Ectodermal cell (in vitro differentiated cells): Measurements from ENCODE around the gene ANTKMT.
"Not testable (repeated sequence)": the region's sequence is repeated elsewhere in the genome, so short reads cannot be mapped to it uniquely, and the experiment has no call there.

Experiments
- H3K27ac ChIP-seq: 2 replicates; pipeline ENCODE4 v1.7.0; 2013; ENCODE audit warnings: mild to moderate bottlenecking, low read depth, low read length; ENCODE audit not compliant: insufficient read depth, poor library complexity, severe bottlenecking
- H3K27me3 ChIP-seq: 2 replicates; pipeline ENCODE4 v1.7.0; 2013; ENCODE audit warnings: mild to moderate bottlenecking, low read length; ENCODE audit not compliant: insufficient read depth, control insufficient read depth, poor library complexity, severe bottlenecking
- H3K36me3 ChIP-seq: one replicate; pipeline ENCODE4 v1.7.0; 2013; ENCODE audit warnings: low read length; ENCODE audit not compliant: control insufficient read depth, insufficient read depth
- H3K4me1 ChIP-seq: one replicate; pipeline ENCODE4 v1.7.0; 2013; ENCODE audit warnings: low read length; ENCODE audit not compliant: control insufficient read depth, insufficient read depth
- H3K4me3 ChIP-seq: 2 replicates; pipeline ENCODE4 v1.7.0; 2013; ENCODE audit warnings: low read depth, low read length, control low read depth; ENCODE audit not compliant: insufficient read depth
- H3K9me3 ChIP-seq: 2 replicates; pipeline ENCODE4 v1.7.0; 2013; ENCODE audit warnings: mild to moderate bottlenecking, low read length, moderate library complexity; ENCODE audit not compliant: control insufficient read depth
- WGBS, 2 experiments: methylation state at CpG; one replicate each; pipeline ENCODE4 v1.1.7; 2013; ENCODE audit warnings: missing lambda C conversion rate in 2 of 2; 5-methylcytosine and 5-hydroxymethylcytosine counted together

The ANTKMT gene

GRCh38 chr16:746637-747036 lies 25.7 kb downstream of the ANTKMT start:
- 88% methylated on average over 13 of the region's 13 CpGs for WGBS, 2 experiments
- H3K27me3 ChIP-seq, result no peaks in the 10 kb centered on the region
- H3K27ac ChIP-seq, result no peak overlapping the region
- H3K36me3 ChIP-seq, result no peaks in the 10 kb centered on the region
- no peak overlapping the region for H3K4me3 ChIP-seq
- peaks cover 4% of the 10 kb centered on the region for H3K4me1 ChIP-seq
- no peaks in the 10 kb centered on the region for H3K9me3 ChIP-seq

- Histone ChIP-seq H3K27ac (no peak overlapping the region), H3K4me3 (no peak overlapping the region), H3K9me3 (no peaks in the 10 kb centered on the region), H3K27me3 (no peaks in the 10 kb centered on the region), H3K4me1 (peaks cover 13% of the 10 kb centered on the region), H3K36me3 (no peaks in the 10 kb centered on the region)
- 92% methylated on average over 39 of the region's 39 CpGs for WGBS, 2 experiments
Observed at GRCh38 chr16:747978-748746, 27.2 kb downstream of the ANTKMT start.

DNA sequence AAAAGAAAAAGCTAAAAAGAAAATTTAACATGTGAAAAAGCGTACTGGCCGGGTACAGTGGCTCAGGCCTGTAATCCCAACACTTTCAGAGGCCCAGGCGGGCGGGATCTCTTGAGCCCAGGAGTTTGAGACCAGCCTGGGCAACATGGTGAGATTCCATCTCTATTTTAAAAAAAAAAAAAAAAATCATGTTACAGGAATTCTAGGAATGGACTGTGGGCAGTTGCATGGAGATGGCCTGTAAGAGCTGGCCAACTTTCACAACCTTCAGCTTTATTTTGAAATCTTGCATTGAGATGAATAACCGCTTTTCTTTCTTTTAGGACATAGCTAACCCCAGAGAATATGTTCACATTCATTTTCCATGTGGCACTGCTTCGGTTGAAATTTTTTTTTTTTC lies 28.1 kb downstream of the ANTKMT start:
- H3K27me3 ChIP-seq, result no peaks in the 10 kb centered on the region
- WGBS, 2 experiments, result 93 to 95% methylated on average over 6 of the region's 6 CpGs
- peaks cover 13% of the 10 kb centered on the region for H3K4me1 ChIP-seq
- no peaks in the 10 kb centered on the region for H3K9me3 ChIP-seq
- H3K27ac ChIP-seq, result no peak overlapping the region
- H3K36me3 ChIP-seq, result no peaks in the 10 kb centered on the region
- no peak overlapping the region for H3K4me3 ChIP-seq

DNA sequence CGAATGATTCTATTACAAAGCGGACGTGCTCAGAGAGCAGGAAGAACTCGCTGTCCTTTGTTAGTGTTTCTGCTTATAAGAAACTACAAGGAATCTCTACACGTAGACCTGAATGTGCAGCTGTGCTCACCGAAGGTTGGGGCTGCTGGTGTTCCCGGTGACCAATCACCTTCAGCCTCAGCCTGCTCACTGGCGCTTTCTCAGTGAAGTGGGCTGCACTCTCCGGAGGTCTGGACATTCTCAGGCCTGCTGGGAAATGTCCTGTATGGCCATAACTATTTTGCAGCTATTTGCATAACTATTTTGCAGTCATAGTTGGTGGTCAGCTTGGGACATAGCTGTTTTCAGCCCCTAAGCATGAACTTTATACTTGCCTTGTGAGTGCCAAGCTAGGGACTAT lies 29.5 kb downstream of the ANTKMT start:
- Histone ChIP-seq H3K27ac (no peak overlapping the region), H3K27me3 (no peaks in the 10 kb centered on the region), H3K9me3 (no peaks in the 10 kb centered on the region), H3K4me1 (peaks cover 13% of the 10 kb centered on the region), H3K4me3 (no peak overlapping the region), H3K36me3 (no peaks in the 10 kb centered on the region)
- WGBS, 2 experiments, result 83 to 87% methylated on average over 9 of the region's 9 CpGs

- Histone ChIP-seq H3K4me3 (no peak overlapping the region), H3K27ac (no peak overlapping the region), H3K27me3 (no peaks in the 10 kb centered on the region), H3K36me3 (no peaks in the 10 kb centered on the region), H3K9me3 (no peaks in the 10 kb centered on the region), H3K4me1 (peaks cover 13% of the 10 kb centered on the region)
- WGBS, 2 experiments, result 63 to 69% methylated on average over 39 of the region's 39 CpGs
Observed at GRCh38 chr16:751152-752006, 30.4 kb downstream of the ANTKMT start.

GRCh38 chr16:752007-752312 lies 31.0 kb downstream of the ANTKMT start:
- no peaks in the 10 kb centered on the region for H3K9me3 ChIP-seq
- H3K4me1 ChIP-seq, result peaks cover 13% of the 10 kb centered on the region
- no peaks in the 10 kb centered on the region for H3K36me3 ChIP-seq
- 10 to 15% methylated on average over 10 of the region's 10 CpGs for WGBS, 2 experiments
- no peaks in the 10 kb centered on the region for H3K27me3 ChIP-seq
- H3K27ac ChIP-seq, result no peak overlapping the region
- no peak overlapping the region for H3K4me3 ChIP-seq

DNA sequence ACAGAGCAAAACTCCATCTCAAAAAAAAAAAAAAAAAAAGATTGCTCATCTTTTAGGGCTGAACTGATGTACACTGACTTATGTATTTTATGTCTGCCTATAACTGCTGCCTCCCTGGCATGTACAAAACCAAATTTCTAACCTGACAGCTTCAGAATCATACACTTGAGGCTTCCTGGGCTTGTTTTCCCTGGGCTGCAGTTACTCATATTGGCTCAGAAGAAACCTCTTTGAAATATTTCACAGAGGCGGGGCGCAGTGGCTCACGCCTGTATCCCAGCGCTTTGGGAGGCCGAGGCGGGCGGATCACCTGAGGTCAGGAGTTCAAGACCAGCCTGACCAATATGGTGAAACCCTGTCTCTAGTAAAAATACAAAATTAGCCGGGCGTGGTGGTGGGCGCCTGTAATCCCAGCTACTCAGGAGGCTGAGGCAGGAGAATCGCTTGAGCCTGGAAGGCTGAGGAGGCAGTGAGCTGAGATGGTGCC lies 33.2 kb downstream of the ANTKMT start:
- not testable (repeated sequence) for H3K27me3 ChIP-seq, H3K27ac ChIP-seq, H3K9me3 ChIP-seq, H3K36me3 ChIP-seq, H3K4me3 ChIP-seq
- peaks cover 13% of the 10 kb centered on the region for H3K4me1 ChIP-seq
- WGBS, 2 experiments, result 91 to 92% methylated on average over 11 of the region's 11 CpGs

- Histone ChIP-seq H3K4me3 (no peak overlapping the region), H3K9me3 (no peaks in the 10 kb centered on the region), H3K36me3 (no peaks in the 10 kb centered on the region), H3K27me3 (no peaks in the 10 kb centered on the region), H3K27ac (no peak overlapping the region), H3K4me1 (peaks cover 13% of the 10 kb centered on the region)
- WGBS, 2 experiments, result 82 to 84% methylated on average over 11 of the region's 11 CpGs
Observed at GRCh38 chr16:754656-755055, 33.7 kb downstream of the ANTKMT start.

DNA sequence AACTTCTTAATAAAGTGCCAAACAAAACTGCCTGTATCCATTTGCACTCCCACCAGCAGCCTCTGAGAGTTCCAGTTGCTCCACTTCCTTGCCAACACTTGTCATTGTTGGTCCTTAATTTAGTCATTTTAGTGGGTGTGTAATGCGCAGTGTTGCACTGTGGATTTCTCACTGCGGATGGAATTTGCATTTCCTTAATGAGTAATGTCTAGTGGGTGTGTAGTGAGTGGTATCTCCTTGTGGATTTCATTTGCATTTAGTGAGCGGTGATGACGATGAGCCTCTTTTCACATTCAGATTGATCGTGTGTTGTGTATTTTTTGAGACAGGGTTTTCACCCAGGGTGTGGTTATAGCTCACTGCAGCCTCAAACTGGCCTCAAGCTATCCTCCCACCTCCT lies 35.5 kb downstream of the ANTKMT start:
- no peaks in the 10 kb centered on the region for H3K36me3 ChIP-seq
- H3K27me3 ChIP-seq, result no peaks in the 10 kb centered on the region
- 96% methylated on average over 5 of the region's 5 CpGs for WGBS, 2 experiments
- H3K27ac ChIP-seq, result no peak overlapping the region
- no peaks in the 10 kb centered on the region for H3K9me3 ChIP-seq
- peaks cover 11% of the 10 kb centered on the region for H3K4me1 ChIP-seq
- no peak overlapping the region for H3K4me3 ChIP-seq

DNA sequence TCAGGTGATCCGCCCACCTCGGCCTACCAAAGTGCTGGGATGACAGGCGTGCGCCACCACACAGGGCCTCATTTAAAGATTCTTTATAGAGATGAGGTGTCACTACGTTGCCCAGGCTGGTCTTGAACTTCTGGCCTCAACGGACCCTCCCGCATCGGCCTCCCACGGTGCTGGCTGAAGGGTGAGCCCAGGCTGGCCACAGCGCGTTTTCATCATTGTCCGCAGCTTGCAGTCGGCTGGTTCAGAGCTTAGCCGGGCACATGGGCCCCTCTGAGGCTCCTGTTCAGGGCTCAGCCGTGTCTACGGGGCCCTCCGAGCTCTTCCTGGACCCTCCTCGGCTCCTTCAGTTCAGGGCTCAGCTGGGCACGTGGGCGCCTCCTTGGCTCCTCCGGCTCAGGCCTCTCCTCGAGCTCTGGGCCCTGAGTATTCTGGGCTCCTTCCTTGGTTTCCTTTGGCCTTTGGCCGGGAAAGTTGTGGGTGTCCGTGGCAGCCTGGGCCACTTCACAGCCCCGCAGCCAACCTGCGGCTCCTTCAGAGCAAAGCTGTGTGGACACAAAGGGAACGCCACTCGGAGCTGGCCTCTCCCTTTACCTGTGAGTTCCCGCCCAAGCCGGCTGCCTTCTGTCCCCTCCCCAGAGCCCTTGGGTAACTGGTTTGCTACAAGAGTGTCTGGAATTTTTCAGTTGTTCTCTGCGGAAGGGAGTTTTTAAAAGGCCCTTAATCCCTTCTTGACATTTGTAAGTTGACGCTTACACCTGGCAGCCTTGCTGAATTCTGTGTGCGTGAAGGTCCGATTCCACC lies 38.4 kb downstream of the ANTKMT start:
- Histone ChIP-seq H3K9me3 (no peaks in the 10 kb centered on the region), H3K27ac (no peak overlapping the region)

More for the DNA sequence above, 38.4 kb downstream of the ANTKMT start:
- H3K4me1 ChIP-seq, result peaks cover 3% of the 10 kb centered on the region
- H3K36me3 ChIP-seq, result no peaks in the 10 kb centered on the region
- no peak overlapping the region for H3K4me3 ChIP-seq
- 91 to 92% methylated on average over 34 of the region's 34 CpGs for WGBS, 2 experiments
- no peaks in the 10 kb centered on the region for H3K27me3 ChIP-seq
